GM18907 (cell line): ENCODE data around the gene BRCA2.
A peak's percentile ranks its signal among the peaks of the same experiment; 100 is the strongest.

Source experiments
- ATAC-seq: cut with Tn5 transposase; IDR thresholded peaks from one replicate; pipeline ENCODE4 v1.9.1; 2021; ENCODE audit warnings: mild to moderate bottlenecking, moderate library complexity; ENCODE audit not compliant: unreplicated experiment

Gene BRCA2

GRCh38 chr13:32378012-32378411 lies 62.7 kb downstream of the BRCA2 start:
- ATAC-seq: no peak

- ATAC-seq: no peak
Observed at GRCh38 chr13:32381539-32381938, 66.2 kb downstream of the BRCA2 start.

- ATAC-seq: no peak
Observed at GRCh38 chr13:32383836-32384618, 68.7 kb downstream of the BRCA2 start.

- no peak for ATAC-seq
Observed at GRCh38 chr13:32384702-32385101, 69.4 kb downstream of the BRCA2 start.

- ATAC-seq: no peak
Observed at GRCh38 chr13:32385410-32385809, 70.1 kb downstream of the BRCA2 start.

GRCh38 chr13:32390048-32390447 lies 74.7 kb downstream of the BRCA2 start:
- ATAC-seq: peak; percentile 68

- no peak for ATAC-seq
Observed at GRCh38 chr13:32390484-32390883, 75.2 kb downstream of the BRCA2 start.

GRCh38 chr13:32391101-32391619 lies 75.9 kb downstream of the BRCA2 start:
- ATAC-seq: no peak

- ATAC-seq: no peak
Observed at GRCh38 chr13:32403108-32403507, 87.8 kb downstream of the BRCA2 start.

GRCh38 chr13:32407854-32408253 lies 92.5 kb downstream of the BRCA2 start:
- ATAC-seq: no peak

GRCh38 chr13:32408296-32409000 lies 93.1 kb downstream of the BRCA2 start:
- no peak for ATAC-seq

GRCh38 chr13:32409001-32409313 lies 93.6 kb downstream of the BRCA2 start:
- ATAC-seq: no peak

- ATAC-seq: no peak
Observed at GRCh38 chr13:32409561-32410421, 94.5 kb downstream of the BRCA2 start.

GRCh38 chr13:32413284-32413683 lies 98.0 kb downstream of the BRCA2 start:
- ATAC-seq: no peak

- no peak for ATAC-seq
Observed at GRCh38 chr13:32414580-32414979, 99.3 kb downstream of the BRCA2 start.

GRCh38 chr13:32415019-32415418 lies 99.7 kb downstream of the BRCA2 start:
- no peak for ATAC-seq

- no peak for ATAC-seq
Observed at GRCh38 chr13:32417995-32418394, 102.7 kb downstream of the BRCA2 start.

- ATAC-seq: no peak
Observed at GRCh38 chr13:32419862-32420261, 104.6 kb downstream of the BRCA2 start.

- ATAC-seq: no peak
Observed at GRCh38 chr13:32423592-32423991, 108.3 kb downstream of the BRCA2 start.

- ATAC-seq: no peak
Observed at GRCh38 chr13:32425158-32425557, 109.8 kb downstream of the BRCA2 start.
